ENCODE data around the gene DGKQ. TPM values are rescaled to one million over a fixed set of nuclear protein-coding genes. Genes with fewer than 3 reads are reported as not detected.

Gene DGKQ
- polyA plus RNA-seq, 1 experiment, result 4.5 TPM

- POLR2A ChIA-PET, result no interaction called here
- DNase-seq (ENCODE audit: low read depth, low spot score), result no peak
Observed at GRCh38 chr4:915041-915474, 58.3 kb downstream of the DGKQ start.

GRCh38 chr4:914531-914930 lies 58.8 kb downstream of the DGKQ start:
- no peak for TF ChIP-seq CTCF (IDR thresholded peaks at IDR 0.05; ENCODE audit: low read depth, low read length)
- H3K27ac ChIP-seq (ENCODE audit: low read depth, low read length), result no peak overlapping the region
- ChIA-PET CTCF (no interaction called here), POLR2A (no interaction called here)
- no peaks in the 10 kb centered on the region for H3K27me3 ChIP-seq (ENCODE audit: control insufficient read depth, insufficient read depth, low read length)
- H3K9me3 ChIP-seq (ENCODE audit: control insufficient read depth, insufficient read depth, low read length), result peaks cover 5% of the 10 kb centered on the region
- no peak overlapping the region for H3K4me3 ChIP-seq (ENCODE audit: low read depth, low read length)
- no peak for DNase-seq (ENCODE audit: low read depth, low spot score)

More at GRCh38 chr4:915041-915474, 58.3 kb downstream of the DGKQ start:
- no peak overlapping the region for H3K27ac ChIP-seq (ENCODE audit: low read depth, low read length)
- H3K27me3 ChIP-seq (ENCODE audit: control insufficient read depth, insufficient read depth, low read length), result no peaks in the 10 kb centered on the region
- no peak overlapping the region for H3K4me3 ChIP-seq (ENCODE audit: low read depth, low read length)
- peaks cover 5% of the 10 kb centered on the region for H3K9me3 ChIP-seq (ENCODE audit: control insufficient read depth, insufficient read depth, low read length)
- CTCF ChIA-PET, result no interaction called here
- TF ChIP-seq CTCF (IDR thresholded peaks at IDR 0.05; ENCODE audit: low read depth, low read length), result no peak

- CTCF ChIA-PET, result no interaction called here
Observed at GRCh38 chr4:913280-913618, 60.1 kb downstream of the DGKQ start.

GRCh38 chr4:912548-913279 lies 60.7 kb downstream of the DGKQ start:
- H3K27ac ChIP-seq (ENCODE audit: low read depth, low read length), result no peak overlapping the region
- ChIA-PET CTCF (no interaction called here), POLR2A (no interaction called here)
- TF ChIP-seq CTCF (IDR thresholded peaks at IDR 0.05; ENCODE audit: low read depth, low read length), result no peak
- DNase-seq (ENCODE audit: low read depth, low spot score), result no peak
- no peaks in the 10 kb centered on the region; the same call in 1 of the 2 replicates for H3K9me3 ChIP-seq (ENCODE audit: control insufficient read depth, insufficient read depth, low read length)
- H3K27me3 ChIP-seq (ENCODE audit: control insufficient read depth, insufficient read depth, low read length), result no peaks in the 10 kb centered on the region
- no peak overlapping the region for H3K4me3 ChIP-seq (ENCODE audit: low read depth, low read length)

More at GRCh38 chr4:913280-913618, 60.1 kb downstream of the DGKQ start:
- Histone ChIP-seq H3K9me3 (ENCODE audit: control insufficient read depth, insufficient read depth, low read length) (no peaks in the 10 kb centered on the region; the same call in 1 of the 2 replicates), H3K27me3 (ENCODE audit: control insufficient read depth, insufficient read depth, low read length) (no peaks in the 10 kb centered on the region), H3K27ac (ENCODE audit: low read depth, low read length) (no peak overlapping the region), H3K4me3 (ENCODE audit: low read depth, low read length) (no peak overlapping the region)
- no peak for TF ChIP-seq CTCF (IDR thresholded peaks at IDR 0.05; ENCODE audit: low read depth, low read length)
- DNase-seq (ENCODE audit: low read depth, low spot score), result no peak
- POLR2A ChIA-PET, result no interaction called here

GRCh38 chr4:911871-912490 lies 61.4 kb downstream of the DGKQ start:
- H3K9me3 ChIP-seq (ENCODE audit: control insufficient read depth, insufficient read depth, low read length), result no peaks in the 10 kb centered on the region; the same call in 1 of the 2 replicates
- H3K27ac ChIP-seq (ENCODE audit: low read depth, low read length), result no peak overlapping the region
- no peak for TF ChIP-seq CTCF (IDR thresholded peaks at IDR 0.05; ENCODE audit: low read depth, low read length)
- POLR2A ChIA-PET, result no interaction called here
- DNase-seq (ENCODE audit: low read depth, low spot score), result no peak
- CTCF ChIA-PET, result no interaction called here
- no peak overlapping the region for H3K4me3 ChIP-seq (ENCODE audit: low read depth, low read length)
- H3K27me3 ChIP-seq (ENCODE audit: control insufficient read depth, insufficient read depth, low read length), result no peaks in the 10 kb centered on the region
